Activated T-cell treated with anti-CD3 and anti-CD28 coated beads for 24 hours (primary cell): ENCODE data around the gene ROBO4.

Source experiments
- DNase-seq: peaks from one replicate; pipeline ENCODE4 v3.0.0-alpha.2; 2020; ENCODE audit warnings: low read depth

Gene ROBO4

DNA sequence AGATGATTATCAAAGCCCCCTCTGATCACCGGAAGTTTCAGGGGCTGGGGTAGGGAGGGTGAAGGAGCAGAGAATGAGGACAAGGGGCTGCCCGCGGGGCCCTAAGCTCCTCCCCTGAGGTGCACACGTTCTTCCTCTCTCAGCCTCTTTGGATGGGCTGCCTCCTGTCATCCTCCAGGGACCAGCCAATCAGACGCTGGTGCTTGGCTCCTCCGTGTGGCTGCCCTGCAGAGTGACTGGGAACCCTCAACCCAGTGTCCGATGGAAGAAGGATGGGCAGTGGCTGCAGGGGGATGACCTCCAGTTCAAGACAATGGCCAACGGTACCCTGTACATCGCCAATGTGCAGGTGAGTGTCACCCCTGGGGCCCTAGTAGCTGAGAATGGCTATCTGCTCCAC lies 24.9 kb downstream of the ROBO4 start:
- DNase-seq: no peak

GRCh38 chr11:124872280-124872679 lies 25.4 kb downstream of the ROBO4 start:
- no peak for DNase-seq

GRCh38 chr11:124870430-124870829 lies 27.2 kb downstream of the ROBO4 start:
- DNase-seq: no peak

- no peak for DNase-seq
These were observed 27.7 kb downstream of the ROBO4 start for GRCh38 chr11:124869856-124870387.

GRCh38 chr11:124869331-124869730 lies 28.3 kb downstream of the ROBO4 start:
- DNase-seq: no peak

DNA sequence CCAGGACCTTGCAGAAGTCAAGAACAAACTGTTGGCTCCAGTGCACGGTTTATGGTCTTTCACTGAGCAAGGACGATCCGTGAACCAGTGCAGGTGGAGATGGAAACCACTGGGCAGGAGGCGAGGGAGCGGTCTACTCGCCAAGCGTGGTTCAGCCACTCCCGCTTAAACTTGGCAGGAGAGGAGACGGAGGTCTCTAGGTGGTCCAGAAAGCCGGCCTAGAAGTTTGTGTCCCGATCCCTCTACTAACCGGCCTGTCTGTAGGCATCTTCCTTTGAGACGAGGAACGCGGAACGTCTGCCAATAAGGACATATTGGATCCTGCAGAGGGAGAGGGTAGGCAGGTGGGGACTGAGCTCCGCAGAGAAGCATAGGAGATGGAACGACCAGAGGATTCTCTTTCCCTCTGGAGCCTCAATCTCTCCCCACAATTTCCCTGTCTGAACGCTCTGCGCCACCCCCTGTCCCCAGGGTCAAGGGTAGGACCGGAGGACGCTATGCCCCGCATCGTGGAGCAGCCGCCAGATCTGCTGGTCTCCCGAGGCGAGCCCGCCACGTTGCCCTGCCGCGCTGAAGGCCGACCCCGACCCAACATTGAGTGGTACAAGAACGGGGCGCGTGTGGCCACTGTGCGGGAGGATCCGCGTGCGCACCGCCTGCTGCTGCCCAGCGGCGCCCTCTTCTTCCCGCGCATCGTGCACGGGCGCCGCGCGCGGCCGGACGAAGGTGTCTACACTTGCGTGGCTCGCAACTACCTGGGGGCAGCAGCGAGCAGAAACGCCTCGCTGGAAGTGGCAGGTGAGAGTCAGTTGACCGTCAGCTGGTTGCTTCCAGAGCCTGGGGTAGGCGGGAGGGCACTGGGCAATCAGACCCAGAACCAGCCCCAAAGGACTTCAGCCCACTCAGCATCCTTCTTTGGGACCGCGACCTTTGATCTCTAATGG lies 29.1 kb downstream of the ROBO4 start:
- no peak for DNase-seq

DNA sequence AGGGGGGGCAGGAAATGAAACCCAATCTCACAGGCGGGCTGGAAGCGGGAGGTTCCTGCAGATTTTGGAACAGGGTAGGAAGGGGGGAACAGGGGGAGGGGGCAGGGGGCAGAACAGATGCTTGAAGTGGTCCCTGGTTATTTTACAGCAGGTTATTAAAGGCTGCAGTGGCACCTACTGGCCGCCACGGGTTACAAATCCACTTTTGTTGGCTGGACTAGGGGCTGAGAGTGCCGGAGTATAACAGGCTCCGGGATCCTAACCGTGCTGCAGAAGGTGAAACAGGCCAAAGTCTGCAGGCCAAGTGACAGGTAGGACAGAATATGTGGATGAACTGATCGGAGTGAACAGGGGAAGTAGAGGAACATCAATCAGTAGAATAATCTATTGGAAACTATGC lies 30.0 kb downstream of the ROBO4 start:
- DNase-seq: no peak

DNA sequence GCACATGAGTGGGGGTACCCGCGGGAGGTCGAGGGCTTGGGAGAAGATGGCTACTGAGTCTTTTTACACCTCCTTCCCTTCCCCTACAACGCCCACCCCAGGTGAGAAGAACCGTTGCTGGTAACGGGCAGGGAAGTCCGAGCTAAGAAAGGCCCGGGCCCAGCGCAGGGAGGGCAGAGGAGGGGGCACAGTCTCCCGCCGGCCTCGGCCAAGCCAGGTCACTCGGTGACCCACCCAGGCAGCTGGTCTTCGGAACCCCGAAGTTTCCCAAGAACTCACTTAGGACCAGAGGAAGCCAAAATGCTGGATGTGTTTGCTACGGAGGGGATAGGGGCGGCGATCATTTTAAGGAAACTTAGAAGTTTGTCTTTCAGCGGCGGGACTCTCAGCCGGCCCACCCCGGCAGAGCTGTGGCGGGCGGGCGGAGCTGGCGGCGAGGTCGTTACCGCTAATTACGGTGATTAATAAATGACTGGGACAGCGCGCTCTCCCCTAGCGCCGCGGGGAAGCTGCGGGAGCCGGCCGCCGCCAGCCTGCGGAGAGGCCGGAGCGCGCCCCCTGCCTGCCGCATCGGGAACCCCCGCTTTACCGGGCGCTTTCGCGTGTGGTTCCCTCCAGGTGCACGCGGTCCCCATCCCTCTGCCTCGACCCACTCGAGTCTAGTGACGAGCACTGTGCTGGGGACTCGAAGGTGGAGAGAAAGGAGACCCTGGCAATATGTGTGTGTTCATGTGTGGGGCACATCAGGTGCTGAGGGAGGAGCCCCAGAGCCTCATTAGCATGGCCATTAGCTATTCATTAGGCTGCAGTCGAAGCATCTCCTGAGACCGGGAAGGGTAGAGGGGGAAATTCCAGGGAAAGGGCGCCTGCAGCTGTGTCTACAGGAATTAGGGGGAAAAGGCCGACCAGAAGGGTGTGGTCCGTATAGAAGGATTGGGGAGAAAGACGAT lies 31.5 kb downstream of the ROBO4 start:
- DNase-seq: peak; percentile 23

- no peak for DNase-seq
These were observed 32.3 kb downstream of the ROBO4 start, which contains the start of gene ROBO3 for GRCh38 chr11:124865181-124865901. Gene ROBO3, plus strand, starts transcription at chr11:124865432. Its CDS starts 146 bp downstream, at chr11:124865578.

DNA sequence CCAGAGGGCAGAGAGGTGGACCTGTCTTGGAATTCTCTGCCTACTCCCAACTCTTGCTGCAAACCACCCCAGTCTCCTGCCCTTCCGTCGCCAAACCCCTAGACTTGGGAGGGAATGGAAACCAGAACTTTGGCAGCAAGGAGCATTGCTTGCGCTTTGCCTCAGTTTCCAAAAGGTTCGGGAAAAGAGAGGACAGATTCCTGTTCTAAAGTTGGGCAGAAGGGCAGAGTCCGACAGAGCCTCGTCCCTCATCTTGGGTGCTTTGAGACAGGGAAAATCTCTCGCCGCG lies 32.8 kb downstream of the ROBO4 start:
- no peak for DNase-seq

DNA sequence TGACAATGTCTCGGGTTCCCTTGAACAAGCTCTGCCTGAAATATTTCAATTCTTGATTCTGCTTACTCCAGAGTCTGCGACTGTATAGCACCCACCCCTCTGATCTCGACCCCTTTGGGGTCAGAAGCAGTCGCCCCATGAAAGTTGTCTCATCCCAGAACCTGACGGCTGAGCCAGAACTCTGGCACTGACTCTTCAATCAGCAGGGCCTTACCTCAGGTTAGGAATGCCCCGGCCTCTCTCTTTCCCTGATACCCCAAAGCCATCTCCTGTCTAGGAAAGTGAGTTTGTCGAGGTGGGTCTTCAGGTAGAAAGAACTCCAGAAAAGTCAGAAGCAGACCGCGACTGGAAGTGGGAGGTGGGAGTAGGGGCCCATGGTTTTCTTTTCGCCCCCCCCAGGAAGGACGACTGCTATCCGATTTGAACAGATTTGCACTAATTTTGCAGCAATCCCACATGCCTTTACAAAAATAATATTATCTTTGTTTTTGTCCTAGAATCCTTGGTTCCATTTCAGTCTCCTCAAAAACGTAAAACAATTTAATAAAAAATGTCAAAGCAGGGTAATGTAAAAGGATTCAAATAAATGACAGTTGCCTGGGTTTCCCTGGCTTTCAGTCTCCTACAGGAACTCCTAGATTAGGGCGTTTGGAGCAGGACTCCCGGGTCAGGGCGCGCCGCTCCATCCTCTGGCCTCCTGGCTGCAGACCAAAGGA lies 33.3 kb downstream of the ROBO4 start:
- DNase-seq: no peak

DNA sequence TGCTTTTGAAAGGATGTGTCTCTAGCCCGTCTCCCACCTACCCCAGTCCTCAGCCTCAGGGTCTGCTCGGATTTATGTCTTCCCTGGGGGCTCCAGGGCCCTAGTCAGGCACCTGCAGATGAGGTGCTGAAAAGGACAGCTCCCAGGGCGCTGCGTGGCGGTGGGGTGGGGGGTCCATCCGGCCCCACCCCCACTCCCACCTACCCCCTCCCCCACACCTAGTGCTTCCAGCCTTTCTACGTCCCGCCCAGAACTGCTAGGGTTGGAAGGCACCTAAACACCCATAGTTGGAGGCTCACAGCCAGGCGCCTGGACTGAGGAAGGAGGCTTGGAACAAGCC lies 33.9 kb downstream of the ROBO4 start:
- DNase-seq: no peak

GRCh38 chr11:124863137-124863825 lies 34.4 kb downstream of the ROBO4 start:
- no peak for DNase-seq

- DNase-seq: no peak
These were observed 36.0 kb downstream of the ROBO4 start for GRCh38 chr11:124861670-124862069.

GRCh38 chr11:124859171-124859570 lies 38.5 kb downstream of the ROBO4 start:
- no peak for DNase-seq

DNA sequence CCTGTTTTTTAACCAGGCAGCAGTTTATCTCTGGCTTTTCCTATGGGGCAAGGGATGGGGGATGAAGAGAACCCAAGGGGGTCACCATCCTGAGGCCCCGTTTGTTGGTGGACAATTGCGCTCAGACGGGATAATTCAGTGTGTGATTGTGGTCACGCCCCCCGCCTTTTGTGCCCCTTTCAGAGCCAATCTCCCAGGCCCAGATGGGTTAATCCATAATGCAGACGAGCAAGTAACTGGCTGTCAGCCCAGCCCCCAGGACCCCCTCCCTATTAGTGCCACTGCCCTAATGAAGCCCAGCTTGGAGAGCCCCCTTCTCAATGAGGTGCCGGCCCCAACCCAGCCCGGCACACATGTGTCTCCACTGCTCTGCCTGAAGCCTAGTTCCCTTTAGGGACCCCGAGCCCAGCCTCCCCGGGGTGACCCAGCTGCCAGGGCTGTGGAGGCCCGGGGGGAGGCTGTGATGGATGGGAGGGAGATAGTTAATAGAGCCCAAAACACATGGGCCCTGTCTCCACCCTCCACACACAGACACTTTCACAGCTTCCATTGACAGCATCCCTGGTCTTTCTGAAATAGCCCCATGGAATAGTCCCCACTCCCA lies 51.5 kb downstream of the ROBO4 start:
- DNase-seq: no peak

- no peak for DNase-seq
These were observed 53.0 kb downstream of the ROBO4 start for GRCh38 chr11:124844664-124845079.

DNA sequence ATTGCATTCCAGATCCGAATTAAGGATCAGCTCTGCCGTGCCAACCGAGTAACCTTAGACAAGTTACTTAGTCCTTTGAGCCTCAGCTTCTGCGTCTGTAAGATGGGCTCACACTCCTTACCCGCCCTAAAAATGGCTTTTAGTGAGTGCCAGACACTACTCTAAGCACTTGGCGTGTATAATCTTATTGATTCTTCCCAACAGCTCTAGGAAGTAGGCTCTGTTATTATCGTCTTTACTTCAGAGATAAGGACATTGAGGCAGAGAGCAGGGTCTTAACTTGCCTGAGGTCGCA lies 54.1 kb downstream of the ROBO4 start:
- DNase-seq: no peak

DNA sequence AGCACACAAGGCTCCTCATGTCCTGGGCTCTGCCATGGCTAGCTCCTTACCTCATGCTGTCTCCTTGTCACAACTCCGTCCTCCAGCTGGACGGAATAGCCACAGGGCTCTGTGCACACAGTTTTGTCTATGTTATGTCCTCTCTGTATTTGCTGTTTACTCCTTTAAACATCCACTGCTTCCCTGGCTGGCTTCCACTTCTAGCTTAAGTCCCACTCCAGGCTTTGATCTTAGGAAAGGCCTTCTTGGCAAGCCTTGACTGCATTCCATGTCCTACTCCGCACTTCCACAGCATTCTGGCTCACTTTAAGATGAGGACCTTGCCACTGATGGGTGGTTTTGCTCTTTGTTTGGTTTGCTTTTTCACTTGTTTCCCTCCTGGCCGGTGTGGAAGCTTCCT lies 55.4 kb downstream of the ROBO4 start:
- no peak for DNase-seq

GRCh38 chr11:124841840-124842239 lies 55.8 kb downstream of the ROBO4 start:
- no peak for DNase-seq

DNA sequence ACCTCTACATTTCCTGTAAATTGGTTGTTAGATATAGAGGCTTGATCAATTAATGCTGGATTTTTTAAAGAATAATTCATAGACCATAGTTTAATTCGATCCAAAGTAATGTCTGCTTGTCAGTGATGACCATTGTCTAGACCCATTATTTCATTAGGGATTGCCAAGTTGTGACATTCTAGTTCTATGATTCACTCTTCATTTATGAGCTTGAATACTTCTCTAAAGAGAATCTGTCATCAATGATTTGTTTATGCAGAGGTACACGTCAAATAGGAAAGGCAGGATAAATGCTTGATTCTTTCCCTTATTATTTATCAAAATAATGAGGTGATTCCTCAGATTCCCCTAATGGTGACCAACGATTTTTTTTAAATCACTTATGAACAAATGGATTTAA lies 56.5 kb downstream of the ROBO4 start:
- DNase-seq: no peak
